Measurements from ENCODE around the gene PPP1R16B.
"Not testable (repeated sequence)": the region's sequence is repeated elsewhere in the genome, so short reads cannot be mapped to it uniquely, and the experiment has no call there.

Gene PPP1R16B

DNA sequence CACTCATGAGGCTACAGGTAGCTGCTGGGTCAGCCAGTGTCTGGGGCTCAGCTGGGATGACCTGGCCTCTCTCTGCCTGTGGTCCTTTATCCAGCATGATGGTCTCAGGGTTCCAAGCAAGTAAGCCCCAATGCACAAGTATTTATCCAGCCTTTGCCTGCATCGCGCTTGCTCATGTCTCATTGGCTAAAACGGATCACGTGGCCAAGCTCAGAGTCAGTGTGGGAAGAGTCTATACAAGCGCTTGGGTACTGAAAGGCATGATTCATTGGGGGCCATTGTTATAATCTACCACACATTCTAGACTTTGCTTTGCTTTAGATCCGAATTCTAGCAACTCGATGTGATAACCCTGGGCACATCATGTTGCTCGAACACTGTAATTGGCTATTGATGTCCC is 48.3 kb downstream of the PPP1R16B start:
- DNase-seq (ENCODE audit: low spot score): no peak

DNA sequence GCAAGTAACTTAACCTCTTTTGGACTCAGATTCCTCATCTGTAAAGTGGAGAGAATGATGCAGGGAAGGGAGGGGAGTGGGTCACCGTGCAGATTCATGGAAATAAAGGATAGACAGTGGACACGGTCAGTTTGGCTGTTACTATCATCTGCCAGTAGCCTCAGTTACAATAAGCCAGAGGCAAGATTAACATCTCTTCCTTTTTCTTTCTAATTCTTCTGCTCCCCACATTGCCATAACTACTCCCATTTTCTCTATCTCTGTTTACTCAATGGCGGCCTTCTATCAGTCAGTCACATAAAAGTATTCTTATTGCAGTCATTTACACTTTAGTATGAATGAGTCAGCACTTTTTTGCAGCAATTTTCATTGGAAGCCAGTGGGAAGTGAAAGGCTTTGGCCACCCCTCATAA is 49.2 kb downstream of the PPP1R16B start:
- no peak for DNase-seq (ENCODE audit: low spot score)

GRCh38 chr20:38855356-38855755 is 49.9 kb downstream of the PPP1R16B start:
- DNase-seq (ENCODE audit: low spot score): no peak

- DNase-seq (ENCODE audit: low spot score): no peak
Measured at GRCh38 chr20:38856570-38856969, 51.1 kb downstream of the PPP1R16B start.

DNA sequence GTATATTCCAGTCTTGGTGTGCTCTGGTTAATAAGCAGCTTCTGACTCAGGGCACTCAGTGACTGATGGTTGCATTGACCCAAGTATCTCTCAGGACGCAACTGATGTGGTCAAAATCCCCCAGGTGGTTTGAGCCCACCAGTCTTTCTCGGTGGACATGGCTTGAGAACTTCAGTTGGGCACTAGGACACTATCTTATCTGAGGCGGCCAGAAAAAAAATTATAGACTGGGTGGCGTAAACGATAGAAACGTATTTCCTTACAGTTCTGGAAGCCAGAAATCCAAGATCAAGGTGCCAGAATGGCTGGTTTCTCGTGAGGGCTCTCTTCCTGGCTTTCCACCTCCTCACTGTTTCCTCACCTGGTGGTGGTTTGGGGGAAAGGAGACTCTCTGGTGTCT is 52.2 kb downstream of the PPP1R16B start:
- DNase-seq (ENCODE audit: low spot score): no peak

GRCh38 chr20:38859070-38859690 is 53.7 kb downstream of the PPP1R16B start:
- no peak for DNase-seq (ENCODE audit: low spot score)

- DNase-seq (ENCODE audit: low spot score): not testable (repeated sequence)
Measured at GRCh38 chr20:38859857-38860256, 54.4 kb downstream of the PPP1R16B start.

GRCh38 chr20:38861071-38861401 is 55.5 kb downstream of the PPP1R16B start:
- DNase-seq (ENCODE audit: low spot score): no peak

- DNase-seq (ENCODE audit: low spot score): no peak
Measured at GRCh38 chr20:38862226-38862625, 56.7 kb downstream of the PPP1R16B start.

DNA sequence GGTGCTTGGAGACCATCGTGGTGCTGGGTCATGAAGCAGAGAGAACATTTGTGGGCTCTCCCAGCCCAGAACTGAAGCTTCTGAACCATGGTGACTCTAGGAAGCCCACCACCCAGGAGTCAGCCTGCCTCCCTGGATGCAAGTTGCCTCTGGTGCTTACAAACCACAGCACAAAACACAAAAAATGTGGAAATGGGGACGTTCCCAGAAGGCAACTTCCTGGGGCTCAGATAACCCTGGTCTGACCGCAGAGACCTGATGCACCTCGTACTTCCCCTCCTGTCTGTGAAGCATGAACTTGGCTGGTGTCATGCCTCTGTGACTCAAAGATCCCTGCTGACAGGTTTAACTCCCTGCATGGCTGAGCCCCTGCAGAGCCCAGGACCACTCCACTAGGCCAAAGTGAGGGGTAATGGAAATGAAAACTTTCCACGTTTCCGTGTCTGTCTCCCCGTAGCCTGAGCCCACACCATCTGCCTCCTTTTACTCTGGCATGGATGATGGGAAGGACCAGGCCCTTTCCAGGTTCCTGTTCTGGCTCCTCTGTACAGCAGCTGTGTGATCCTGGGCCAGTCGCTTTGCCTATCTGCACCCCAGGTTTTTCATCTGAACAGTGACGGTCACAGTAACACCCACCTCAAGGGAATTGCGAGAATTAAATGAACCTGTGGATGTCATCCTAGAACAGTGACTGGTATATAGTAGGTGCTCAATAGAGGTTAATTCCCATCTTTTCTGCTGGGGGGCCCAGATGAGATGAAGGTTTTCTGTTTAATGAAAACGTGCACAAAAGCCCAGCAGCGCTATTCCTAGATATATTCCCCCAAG is 57.7 kb downstream of the PPP1R16B start:
- DNase-seq (ENCODE audit: low spot score): no peak

DNA sequence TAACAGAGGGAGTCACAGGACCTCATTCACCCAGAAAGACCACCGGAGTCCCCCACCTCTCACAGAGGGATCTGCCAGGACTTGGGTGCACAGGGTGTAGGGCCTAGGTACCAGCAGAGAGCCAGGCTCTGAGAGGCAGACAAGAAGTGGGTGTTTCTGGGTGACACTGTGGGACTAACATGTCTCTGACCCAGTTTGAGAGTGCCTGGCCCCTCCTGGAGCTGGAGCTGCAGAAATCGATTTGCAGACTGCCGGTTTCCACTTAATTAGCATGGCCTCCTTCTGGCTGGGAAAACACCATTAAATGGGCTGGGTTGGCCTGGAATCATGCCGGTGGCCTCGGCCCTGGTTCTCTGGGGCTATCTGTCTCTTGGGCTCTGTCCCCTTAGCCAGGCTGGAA is 59.2 kb downstream of the PPP1R16B start:
- DNase-seq (ENCODE audit: low spot score): no peak

- DNase-seq (ENCODE audit: low spot score): no peak
Measured at GRCh38 chr20:38866265-38867061, 61.0 kb downstream of the PPP1R16B start.

DNA sequence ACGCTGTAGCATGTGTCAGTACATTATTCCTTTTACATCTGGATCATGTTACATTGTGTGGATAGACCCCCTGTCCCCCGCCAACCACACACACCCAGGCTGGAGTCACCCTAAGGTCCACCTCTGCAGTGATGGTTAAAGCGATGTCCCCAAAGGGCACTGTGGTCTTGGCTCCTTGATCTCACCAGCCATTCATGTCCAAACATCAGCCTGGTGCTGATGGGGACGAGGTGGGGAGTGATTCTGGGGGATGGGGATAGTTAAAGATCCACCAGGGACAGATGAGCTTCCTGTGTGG is 61.5 kb downstream of the PPP1R16B start:
- no peak for DNase-seq (ENCODE audit: low spot score)

DNA sequence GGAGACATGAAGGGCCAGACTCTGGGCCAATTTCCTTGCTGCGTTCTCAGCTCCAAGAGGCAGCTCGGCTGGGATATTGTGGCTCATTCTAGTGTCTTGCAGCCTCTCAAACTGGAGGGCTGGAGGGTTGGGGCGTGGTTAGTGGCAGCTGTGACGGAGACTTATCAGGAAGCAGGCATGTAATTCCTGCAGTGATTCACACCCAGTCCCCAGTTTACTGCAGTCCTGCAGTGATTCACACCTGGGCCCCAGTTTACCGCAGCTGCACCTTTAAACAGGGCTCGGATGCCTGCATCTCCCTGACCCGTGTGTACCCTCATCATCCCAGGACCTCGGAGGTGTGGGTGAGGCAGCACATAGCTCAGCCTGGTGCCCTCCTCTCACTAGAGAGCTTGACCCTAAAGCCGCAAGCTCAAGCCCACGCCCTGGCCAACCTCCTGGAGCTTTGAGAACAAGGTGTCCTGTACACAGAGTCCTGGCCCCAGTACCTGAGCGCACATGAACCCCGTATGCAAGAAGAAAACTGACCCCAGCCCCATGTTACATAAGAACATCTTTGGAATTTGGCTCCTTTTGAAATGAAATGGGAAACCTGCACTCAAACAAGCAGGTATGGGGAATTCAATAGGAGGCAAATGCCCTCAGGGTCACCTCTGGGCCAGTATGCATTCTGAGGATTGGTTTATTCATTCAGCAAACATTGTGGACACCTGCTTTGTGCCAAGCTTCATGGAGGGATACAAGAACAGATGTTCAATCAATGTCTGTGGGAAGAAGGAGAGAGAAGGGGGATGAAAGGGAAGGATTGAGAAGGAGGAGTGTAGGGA is 65.4 kb downstream of the PPP1R16B start:
- DNase-seq (ENCODE audit: low spot score): no peak

- DNase-seq (ENCODE audit: low spot score): no peak
Measured at GRCh38 chr20:38871560-38871953, 66.1 kb downstream of the PPP1R16B start.

DNA sequence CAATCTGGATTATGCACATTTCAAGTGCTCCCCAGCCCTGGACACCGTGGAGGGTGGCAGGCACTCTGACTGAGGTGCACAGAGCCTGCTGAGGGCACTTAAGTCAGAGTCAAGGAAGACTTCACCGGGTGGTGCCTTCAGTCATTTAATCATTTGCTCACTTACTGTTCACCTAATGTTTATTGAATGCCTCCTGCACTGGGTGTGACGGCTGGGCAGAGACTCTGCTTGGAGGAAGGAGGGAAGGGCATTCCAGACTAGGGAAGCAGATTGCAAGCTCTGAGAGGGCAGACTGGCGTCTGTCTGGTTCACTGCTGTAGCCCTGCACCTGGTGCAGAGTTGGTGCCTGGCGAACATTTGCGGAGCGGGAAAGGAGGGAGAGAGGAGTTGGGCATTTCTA is 66.5 kb downstream of the PPP1R16B start:
- no peak for DNase-seq (ENCODE audit: low spot score)

- DNase-seq (ENCODE audit: low spot score): no peak
Measured at GRCh38 chr20:38872491-38873049, 67.1 kb downstream of the PPP1R16B start.

DNA sequence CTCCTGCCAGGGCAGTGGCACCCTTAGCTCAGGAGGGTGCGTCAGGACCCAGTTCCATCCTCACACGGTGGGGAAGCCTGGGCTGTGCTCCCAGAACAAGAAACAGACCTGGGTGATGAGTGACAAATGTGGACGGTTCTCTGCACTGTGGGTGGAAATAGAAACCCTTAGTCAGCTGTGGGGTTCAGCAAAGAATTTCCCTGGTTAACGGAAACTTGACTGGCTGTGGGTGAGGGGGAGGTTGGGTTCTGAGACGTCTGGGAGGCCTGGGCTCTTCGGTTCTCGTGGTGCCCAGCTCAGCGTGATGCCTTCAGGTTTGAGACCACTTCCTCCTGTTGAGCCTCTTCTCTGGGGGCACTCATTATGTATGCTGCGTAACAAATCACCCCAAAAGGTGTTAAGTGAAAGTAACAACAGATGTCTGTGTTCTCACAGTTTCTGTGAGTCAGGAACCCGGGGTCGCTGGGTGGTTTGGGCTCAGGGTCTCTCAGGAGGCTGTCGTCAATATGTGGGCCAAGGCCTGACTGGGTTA is 67.6 kb downstream of the PPP1R16B start:
- no peak for DNase-seq (ENCODE audit: low spot score)

DNA sequence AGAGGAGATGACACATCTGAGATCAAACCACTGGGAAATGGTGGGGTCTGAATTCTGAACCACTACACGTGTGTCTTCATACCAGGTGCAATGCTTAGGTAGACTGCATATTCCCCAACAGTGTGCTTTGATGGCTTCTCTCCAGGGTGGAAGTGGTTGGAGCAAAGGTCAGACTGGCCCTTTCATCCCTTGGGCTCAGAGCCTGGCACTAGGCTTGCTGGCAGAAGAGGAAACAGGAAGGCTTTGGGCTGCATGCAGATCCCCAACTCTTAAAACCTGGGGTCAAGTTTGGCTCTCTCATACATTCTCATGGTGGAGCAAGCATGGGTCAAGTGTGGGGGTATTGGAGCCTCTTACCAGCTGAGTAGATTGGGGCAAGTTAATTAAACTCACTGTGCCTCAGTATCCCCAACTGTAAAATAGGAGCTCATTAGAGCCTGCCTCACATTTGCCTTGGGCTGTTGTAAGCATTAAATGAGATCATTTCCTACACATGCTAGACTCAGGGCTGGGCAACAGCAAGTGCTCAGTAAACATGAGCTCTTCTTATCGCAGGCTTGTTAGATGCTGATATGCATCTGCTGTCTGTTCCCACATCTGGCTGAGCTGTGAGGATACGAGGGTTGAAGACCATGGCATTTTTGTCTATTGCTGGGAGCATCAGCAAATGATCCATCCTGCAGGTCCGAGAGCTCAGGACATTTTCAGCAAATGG is 69.1 kb downstream of the PPP1R16B start:
- DNase-seq (ENCODE audit: low spot score): no peak

DNA sequence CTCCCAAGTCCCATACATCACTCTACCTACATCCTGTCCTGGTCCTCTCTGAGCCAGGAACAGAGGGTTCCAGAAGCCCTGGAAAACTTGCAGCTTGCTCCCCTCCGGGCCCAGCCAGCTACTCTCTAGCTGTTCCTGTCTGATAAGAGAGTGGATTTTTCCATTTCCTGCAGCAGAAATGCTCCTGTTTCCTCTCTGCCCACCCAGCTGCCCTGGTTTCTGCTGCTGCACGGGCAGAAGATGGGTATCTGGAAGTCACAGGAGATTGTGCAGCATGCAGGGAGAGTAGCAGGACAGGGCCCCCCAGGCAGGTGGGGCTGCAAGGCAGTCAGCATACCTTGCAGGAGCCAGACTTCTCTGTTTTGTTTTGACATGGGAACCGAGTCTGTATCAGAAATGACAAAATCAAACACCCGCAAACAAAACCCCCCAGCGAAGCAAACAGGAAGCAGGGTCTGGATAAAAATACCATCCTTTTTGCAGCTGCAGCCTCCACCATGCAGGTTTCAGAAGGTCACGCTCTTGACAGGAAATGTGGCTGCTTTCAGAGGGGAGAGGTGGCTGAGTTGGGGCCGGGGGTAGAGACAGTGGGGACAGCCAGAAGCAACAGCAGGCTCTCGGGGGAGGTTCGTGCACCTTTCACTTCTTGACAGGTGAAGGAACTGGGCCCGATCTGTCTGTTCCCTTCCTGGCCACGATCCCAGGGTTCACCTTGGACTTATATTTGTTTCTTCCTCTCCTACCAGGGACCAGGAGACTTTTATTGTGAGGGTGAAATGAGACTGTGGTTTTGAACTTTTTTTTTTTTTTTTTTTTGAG is 69.9 kb downstream of the PPP1R16B start:
- no peak for DNase-seq (ENCODE audit: low spot score)
